HG03460 (cell line): ENCODE measurements around the gene ZNF573.
"Not testable (repeated sequence)": the region's sequence is repeated elsewhere in the genome, so short reads cannot be mapped to it uniquely, and the experiment has no call there.

Source experiments
- ATAC-seq: cut with Tn5 transposase; IDR thresholded peaks from one replicate; pipeline ENCODE4 v1.9.1; 2021; ENCODE audit not compliant: unreplicated experiment

Gene ZNF573

DNA sequence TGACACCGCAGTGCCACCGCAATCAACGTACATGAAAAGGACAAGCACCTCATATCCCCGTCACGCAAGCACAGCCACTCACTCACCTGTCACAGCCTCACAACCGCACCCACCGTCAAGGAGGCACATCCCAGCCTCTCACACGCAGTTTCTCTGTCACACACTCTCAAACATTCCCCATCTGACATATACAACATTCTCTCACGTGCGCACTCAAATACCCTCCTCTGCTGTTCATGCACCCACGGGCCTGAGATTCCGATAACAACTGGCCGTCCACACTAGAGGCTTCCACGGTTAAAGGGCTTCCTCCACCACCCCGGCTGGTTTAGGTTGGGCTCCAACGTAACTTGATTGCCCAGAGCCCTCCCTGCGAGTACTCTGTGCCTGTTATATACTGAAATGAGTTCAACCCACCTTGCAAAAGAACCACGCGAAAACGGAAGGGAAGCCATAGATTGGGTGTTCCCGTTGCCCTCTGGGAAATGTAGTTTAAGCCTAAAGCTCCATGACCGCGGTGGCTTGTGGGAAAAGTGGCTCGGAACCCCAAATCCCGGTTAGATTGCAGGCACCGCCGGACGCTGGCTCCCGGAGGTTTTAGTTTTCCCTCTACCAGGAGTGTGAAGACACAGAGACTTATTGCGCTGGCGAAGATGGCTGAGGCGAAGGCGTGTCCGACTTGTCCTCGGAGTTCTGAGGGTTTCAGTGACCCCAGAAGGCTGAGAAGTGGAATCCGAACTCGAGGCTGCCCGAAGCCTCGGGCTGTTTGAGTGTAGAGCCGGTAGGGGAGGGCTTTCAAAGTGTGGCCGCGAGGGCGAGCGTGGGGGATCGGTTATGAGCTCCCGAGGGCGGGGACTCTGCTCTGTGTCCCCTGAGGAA lies at the start of gene ZNF573:
ZNF573 (minus strand) TSS at position 460 of the 879 bp plus-strand sequence. CDS start 5,857 bp downstream, outside the sequence.
- peak; percentile 89 for ATAC-seq

DNA sequence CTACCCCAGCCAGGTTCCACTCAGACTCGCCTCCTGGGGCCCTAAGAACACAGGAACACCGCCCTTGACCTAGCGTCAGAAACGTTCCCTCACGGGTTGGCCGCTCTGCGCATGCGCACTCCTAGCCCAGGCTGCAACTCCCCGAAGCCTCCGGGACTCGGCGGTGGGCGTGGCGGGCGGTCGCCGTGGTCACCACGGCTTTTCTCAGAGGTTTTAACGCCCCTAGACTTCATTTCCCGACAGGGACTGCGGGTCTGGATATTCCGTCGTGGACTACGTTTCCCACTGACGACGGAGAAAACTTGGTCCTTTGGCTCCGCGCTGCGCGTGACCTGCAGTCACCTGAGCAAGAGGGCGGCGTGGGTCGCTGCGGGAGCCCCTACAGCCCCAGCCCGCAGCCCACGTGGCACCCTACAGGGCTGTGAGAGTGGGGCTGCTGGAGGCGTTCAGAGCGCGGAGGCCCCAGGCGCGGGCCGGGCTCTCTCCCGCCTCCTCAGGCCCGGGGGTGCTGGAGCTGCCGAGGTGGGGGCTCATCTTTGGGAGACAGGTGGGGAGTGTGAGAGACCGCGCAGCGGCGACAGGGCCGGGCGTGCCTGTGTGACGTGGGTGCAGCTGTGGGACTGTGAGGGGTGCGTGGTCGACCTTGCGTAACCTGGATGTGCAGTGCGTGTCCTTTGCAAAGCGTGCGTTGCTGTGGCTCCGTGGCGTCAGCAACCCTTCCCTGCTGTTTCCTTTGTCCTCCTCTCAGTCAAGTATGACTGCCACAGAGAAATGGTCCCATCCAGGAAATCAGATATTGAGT lies 38.0 kb upstream of the ZNF573 start:
- no peak for ATAC-seq

DNA sequence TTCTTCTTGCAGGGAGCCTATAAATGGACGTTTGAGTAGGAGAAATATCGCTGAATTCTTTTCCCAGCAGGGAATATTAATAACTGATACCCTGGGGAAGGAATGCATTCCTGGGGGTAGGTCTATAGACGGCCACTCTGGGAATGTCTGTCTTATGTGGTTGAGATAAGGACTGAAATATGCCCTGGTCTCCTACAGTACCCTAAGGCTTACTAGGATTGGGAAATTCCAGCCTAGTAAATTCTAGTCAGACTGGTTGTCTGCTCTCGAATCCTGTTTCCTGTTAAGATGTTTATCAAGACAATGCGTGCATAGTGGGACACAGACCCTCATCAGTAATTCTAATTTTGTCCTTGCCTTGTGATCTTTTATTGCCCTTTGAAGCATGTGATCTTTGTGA lies 36.2 kb upstream of the ZNF573 start:
- ATAC-seq, result not testable (repeated sequence)

DNA sequence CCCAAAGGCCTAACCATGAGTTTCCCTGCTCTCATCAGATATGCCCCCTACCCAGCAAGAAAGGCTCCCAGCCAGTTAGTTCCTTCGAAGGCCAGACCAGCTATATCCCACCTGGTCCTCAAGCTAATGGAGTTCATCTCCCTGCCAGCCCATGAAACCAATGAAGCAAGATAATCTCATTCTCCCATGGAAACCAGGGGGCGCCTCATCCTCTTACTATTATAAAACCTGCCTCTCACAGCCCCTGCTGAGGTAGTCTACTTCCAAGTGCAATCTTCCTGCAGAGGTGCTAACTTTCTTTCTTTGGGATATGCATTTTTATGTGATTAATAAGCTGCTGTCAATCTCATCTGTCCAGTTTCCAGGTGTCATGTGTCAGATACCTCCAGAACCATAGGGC lies 34.0 kb upstream of the ZNF573 start:
- ATAC-seq, result no peak

DNA sequence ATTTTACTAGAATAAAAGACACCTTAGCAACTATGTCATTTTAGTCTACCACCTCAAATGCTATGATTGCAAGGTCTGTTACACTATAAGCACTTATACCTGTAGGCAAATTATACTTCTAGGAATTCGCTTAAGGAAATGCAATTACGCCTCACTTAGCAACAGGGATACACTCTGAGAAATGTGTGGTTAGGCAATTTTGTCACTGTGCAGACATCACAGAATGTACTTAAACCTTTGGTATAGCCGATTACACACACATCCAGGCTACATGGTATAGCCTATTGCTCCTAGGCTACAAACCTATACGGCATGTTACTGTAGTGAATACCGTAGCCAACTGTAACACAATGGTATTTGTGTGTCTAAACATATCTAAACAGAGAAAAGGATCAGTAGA lies 30.0 kb upstream of the ZNF573 start:
- ATAC-seq, result no peak

DNA sequence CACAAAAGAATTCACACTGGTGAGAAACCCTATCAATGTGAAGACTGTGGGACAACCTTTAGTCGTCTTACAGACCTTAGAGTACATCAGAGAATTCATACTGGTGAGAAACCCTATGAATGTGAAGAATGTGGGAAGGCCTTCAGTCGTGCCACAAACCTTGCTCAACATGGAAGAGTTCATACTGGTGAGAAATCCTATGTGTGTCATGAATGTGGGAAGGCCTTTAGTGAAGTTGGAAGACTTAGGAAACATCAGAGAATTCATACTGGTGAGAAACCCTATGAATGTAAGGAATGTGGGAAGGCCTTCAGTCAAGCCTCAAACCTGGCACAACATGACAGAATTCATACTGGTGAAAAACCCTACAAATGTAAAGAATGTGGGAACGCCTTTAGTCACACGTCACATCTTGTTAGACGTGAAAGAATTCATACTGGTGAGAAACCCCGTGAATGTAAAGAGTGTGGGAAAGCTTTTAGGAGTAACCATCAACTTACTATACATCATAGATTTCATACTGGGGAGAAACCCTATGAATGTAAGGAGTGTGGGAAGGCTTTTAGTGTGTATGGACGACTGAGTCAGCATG lies 24.0 kb upstream of the ZNF573 start:
- ATAC-seq, result no peak

DNA sequence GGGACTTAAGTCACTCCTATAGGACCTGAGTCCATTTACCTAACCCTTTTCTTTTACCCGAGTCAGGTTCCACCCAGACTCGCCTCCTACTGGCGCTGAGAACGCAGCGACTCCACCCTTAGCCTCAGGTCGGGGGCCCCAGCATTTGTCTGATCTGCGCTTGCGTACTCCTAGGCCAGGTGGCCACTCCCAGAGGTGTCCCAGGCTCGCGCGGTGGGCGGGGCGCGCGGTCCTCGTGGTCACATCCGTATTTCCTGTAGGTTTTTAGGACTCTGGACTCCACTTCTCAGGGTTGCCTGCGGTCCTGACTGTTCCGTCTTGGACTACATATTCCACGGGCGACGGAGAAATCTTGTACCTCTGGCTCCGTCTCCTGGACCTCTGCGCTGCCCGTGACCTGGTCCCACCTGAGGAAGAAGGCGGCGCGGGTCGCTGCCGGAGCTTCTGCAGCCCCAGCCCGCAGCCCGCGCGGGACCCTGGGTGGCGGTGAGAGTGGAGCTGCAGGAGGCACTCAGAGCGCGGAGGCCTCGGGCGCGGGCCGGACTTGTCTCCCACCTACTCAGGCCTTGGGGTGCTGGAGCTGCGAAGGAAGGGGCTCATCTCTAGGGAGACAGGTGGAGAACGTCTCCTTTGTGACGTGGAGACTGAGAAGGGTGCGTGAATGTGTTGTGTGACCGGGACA lies 11.0 kb upstream of the ZNF573 start:
- ATAC-seq, result no peak

DNA sequence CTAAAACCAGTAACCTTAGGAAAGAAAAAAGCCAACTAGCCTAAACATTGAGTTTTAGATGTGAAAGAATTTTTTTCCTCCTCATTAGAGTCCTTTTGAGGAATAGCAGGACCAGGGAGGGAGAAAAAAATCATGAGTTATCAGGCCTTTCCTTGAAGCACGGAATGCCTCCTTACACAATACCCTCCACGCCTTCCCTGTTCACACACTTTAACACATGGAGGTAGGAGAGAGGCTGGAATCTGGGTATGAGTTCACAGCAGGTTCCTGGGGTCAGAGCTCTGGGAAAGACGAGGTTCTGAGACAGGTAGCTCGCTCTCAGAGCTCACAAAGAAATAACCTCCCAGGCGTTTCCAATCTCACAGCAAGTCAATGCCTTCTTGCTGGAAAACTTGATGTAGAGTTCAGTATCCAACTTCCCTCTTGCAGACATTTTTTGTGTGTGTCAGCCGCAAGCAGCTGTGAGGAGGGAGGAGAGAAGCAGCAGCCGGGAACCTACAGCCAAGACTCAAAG lies 716 bp downstream of the ZNF573 start:
- no peak for ATAC-seq

DNA sequence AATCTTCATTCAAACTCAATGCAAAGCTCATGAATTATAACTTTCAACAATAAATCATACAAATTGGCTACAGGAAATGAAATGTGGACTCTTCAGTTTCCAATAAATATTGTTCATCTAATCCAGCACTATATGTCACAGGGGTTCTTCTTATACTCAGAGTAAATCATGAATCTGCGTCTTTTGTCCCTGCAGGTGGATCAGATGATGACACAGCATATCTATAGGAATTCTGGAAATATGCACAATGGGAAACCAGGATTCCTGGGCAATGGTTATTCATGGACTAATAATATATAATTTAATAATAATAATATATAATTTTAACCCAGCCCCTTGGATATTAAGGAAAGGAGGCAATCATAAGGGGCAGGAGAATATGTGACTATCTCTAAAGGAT lies 8.4 kb downstream of the ZNF573 start:
- ATAC-seq, result no peak

DNA sequence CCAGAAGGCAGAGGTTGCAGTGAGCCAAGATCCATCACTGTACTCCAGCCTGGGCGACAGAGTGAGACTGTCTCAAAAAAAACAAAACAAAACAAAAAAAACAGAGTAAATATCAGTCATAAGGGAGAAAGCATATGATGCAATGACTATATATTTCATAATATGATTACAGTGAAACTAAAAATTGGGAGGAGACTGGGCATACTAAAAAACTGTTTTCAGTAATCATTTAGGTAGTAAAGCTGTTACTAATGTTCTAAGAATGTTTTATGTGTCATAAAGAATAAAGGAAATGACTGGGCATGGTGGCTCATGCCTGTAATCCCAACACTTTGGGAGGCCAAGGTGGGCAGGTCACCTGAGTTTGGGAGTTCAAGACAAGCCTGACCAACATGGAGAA lies 15.9 kb downstream of the ZNF573 start:
- no peak for ATAC-seq

DNA sequence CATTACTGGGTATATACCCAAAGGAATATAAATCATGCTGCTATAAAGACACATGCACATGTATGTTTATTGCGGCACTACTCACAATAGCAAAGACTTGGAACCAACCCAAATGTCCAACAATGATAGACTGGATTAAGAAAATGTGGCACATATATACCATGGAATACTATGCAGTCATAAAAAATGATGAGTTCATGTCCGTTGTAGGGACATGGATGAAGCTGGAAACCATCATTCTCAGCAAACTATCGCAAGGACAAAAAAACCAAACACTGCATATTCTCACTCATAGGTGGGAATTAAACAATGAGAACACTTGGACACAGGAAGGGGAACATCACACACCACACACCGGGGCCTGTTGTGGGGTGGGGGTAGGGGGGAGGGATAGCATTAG lies 21.7 kb downstream of the ZNF573 start:
- ATAC-seq, result not testable (repeated sequence)

DNA sequence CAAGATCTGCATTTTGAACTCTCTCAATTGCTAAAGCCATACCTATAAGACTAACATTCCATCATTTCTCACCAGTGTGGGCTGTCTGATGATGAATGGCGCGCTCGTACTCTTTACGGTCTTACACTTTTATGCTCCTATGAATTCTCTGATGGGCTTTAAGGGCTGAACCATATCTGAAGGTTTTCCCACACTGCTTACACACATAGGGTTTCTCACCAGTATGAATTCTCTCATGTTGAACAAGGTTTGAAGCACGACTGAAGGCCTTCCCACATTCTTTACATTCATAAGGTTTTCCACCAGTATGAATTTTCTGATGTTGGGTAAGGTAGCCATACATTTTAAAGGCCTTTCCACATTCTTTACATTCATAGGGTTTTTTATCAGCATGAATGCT lies 41.0 kb downstream of the ZNF573 start:
- ATAC-seq, result no peak

DNA sequence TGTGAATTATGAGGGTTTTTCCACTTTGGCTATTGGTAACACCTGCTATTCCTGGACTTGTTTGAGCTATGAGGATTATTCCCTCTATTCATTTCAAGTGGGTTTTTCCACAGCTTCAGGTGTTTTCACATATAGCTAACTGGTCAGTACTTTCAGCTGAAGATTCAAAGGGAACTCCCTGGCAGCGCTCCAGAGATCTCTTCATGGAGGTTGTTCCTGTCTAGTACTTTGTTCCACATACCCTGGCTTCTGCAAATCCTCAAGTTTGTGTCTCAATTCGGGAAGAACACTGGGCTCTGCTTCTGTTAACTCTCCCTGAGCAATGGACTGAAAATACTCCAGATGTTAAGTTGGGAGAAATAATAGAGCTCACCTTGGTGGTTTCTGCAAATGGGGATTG lies 54.2 kb downstream of the ZNF573 start:
- no peak for ATAC-seq

DNA sequence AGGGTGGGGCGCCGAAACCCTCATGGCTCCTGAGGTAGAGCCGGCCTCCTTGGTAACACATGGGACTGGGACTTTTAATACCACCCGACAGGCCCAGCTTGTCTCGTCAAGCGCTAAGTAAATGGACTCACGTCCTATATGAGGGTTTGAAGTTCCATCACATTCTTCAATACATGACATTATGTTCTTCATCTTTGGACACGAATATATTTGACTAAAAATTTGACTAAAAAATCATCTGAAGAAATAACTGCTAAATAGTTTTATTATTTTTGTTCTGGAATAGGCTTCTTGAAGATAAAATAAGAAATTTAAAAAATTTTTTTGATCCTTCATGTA lies 59.5 kb downstream of the ZNF573 start:
- no peak for ATAC-seq

DNA sequence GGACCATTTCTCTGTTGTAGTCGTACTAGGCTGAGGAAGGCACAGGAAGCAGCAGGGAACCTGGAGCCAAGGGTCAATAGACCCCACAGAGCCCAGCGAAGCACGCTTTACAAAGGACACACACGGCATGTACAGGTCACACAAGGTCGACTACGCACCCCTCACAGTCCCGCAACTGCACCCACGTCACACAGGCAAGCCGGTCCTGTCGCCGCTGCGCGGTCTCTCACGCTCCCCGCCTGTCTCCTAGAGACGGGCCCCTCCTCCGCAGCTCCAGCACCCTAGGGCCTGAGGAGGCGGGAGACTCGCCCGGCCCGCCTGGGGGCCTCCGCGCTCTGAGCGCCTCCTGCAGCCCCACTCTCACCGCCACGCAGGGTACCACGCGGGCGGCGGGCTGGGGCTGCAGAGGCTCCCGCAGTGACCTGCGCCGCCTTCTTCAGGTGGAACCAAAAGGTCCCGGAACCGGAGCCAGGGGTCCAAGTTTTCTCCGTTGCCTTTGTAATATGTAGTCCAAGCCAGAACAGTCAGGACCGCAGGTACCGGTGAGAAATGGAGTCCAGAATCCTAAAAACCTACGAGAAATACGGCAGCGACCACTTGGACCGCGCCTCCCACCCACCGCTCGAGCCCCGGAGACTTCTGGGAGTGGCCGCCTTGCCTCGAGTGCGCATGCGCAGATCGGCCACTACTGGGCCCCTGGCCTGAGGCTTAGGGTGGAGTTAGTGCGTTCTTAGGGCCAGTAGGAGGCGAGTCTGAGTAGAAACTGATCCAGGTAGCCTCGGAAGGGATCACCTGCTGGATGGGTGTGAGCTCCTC lies 60.1 kb downstream of the ZNF573 start, which contains the start of gene ZNF607:
ZNF607 (minus strand) TSS at position 651 of the 816 bp plus-strand sequence. CDS start 8,143 bp downstream, outside the sequence.
- peak; percentile 87 for ATAC-seq

DNA sequence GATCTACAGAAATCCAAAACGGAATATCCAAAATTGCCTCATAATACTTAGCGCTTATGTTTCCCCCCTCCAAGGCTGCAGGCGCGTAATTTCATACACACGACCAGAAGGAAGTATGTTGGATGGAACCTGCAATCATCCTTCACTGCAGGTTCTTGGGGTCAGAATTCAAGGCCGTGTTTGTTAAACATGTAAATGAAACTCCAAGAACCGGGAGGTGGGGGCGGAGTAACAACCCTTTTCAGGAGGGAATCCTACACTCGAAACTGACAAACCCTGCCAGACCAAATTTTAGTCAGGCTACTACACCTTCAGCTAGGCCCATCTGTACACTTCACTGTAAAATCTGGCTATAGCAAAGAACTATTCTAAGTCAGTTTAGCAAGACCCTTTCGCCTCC lies 61.1 kb downstream of the ZNF573 start:
- no peak for ATAC-seq

DNA sequence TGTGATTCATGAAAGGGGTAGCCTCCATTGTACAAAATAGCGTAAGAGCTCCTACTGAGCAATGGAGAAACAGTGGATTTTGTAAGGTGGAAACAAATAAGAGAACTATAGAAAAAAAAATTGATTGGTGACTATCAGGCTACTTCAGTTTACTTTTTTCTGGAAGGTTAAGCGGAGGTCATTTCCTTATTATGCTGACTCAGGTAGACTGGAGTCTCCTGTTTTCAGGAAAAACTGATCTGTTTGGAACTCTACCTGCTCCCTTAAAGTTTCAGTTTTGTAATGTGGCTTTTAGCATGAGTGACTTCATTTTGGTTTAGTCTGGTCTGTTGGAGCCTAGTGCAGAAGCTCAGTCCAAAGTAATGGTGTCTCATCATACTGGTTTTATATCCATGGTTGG lies 63.2 kb downstream of the ZNF573 start:
- ATAC-seq, result no peak

DNA sequence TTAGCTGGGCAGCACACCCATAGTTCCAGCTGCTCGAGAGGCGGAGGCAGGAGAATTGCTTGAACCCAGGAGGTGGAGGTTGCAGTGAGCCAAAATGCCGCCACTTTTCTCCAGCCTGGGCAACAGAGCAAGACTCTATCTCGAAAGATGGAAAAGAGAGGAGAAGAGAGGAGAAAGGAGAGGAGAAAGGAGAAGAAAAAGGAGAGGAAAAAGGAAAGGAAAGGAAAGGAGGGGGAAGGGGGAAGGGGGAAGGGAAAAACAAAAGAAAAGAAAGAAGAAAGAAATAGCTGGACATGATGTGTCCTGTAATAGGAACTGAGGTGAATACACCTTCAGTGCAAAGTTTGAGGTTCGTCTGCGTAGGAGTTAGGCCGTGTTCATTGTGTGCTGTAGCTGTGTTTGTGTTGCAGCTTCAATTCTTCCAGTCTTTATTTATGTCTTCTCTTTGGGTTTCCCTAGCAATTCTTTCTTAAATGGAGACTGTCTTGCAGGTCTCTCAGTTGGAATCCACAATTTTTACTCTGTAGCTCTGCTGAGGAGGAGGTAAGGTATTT lies 73.3 kb downstream of the ZNF573 start:
- no peak for ATAC-seq

DNA sequence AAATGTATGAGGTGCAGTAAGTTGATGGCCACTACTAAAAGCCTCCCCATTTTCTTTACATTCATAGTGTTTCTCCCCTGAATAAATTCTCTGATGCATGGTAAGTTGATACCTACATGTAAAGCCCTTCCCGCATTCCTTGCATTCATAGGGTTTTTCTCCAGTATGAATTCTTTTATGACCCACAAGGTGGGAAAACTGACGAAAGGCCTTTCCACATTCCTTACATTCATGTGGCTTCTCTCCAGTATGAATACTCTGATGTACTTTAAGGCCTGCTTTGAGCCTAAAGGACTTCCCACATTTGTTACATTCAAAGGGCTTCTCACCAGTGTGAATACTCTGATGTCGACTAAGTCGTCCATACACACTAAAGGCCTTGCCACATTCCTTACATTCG lies 80.3 kb downstream of the ZNF573 start:
- no peak for ATAC-seq

DNA sequence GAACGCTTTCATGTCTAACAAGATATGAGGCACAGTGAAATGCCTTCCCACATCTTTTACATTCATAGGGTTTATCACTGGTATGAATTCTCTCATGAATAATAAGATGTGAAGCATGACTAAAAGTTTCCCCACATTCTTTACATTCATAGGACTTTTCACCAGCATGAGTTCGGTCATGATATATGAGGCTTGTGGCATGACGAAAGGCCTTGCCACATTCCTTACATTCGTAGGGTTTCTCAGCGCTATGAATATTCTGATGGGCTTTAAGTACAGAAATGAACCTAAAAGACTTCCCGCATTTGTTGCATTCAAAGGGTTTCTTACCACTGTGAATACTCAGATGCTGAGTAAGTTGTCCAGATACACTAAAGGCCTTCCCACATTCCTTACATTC lies 81.2 kb downstream of the ZNF573 start:
- no peak for ATAC-seq
